HG02970 (cell line): ENCODE measurements around the gene REL.

Experiments used
- ATAC-seq: cut with Tn5 transposase; IDR thresholded peaks from one replicate; pipeline ENCODE4 v1.9.1; 2021; ENCODE audit warnings: mild to moderate bottlenecking, moderate library complexity, moderate number of reproducible peaks; ENCODE audit not compliant: unreplicated experiment, low FRiP score

Gene REL

GRCh38 chr2:60961457-60961856, 80.1 kb downstream of the REL start:
- no peak for ATAC-seq

GRCh38 chr2:60962528-60962927, 81.2 kb downstream of the REL start:
- ATAC-seq = no peak

GRCh38 chr2:60963190-60963589, 81.8 kb downstream of the REL start:
- ATAC-seq = no peak

GRCh38 chr2:60964651-60965498, 83.5 kb downstream of the REL start:
- ATAC-seq = no peak

GRCh38 chr2:60965499-60965785, 84.1 kb downstream of the REL start:
- ATAC-seq = no peak

GRCh38 chr2:60966507-60967405, 85.4 kb downstream of the REL start:
- peak; percentile 55 for ATAC-seq

- no peak for ATAC-seq
Observed at GRCh38 chr2:60972889-60973656, 91.7 kb downstream of the REL start.

GRCh38 chr2:60973705-60974104, 92.3 kb downstream of the REL start:
- ATAC-seq = no peak

GRCh38 chr2:60974652-60975051, 93.3 kb downstream of the REL start:
- no peak for ATAC-seq
